Thoracic aorta (tissue), 2 donors: ENCODE results near the gene C1orf52. TPM values are rescaled to one million over a fixed set of nuclear protein-coding genes. Genes with fewer than 3 reads are reported as not detected.
"Not testable (repeated sequence)": the region's sequence is repeated elsewhere in the genome, so short reads cannot be mapped to it uniquely, and the experiment has no call there.

Experiments used
- ATAC-seq: fragments of 150-250 bp; one replicate; pipeline ENCODE4 v1.8.0; 2017; ENCODE audit warnings: low read depth; ENCODE audit not compliant: insufficient number of reproducible peaks, low FRiP score
- DNase-seq: peaks from one replicate; pipeline ENCODE4 v3.0.0-alpha.2; 2020; ENCODE audit warnings: low spot score
- H3K27ac ChIP-seq, 2 donors: fragments of 200-600 bp; sonication (generic); 1 replicate in 1 of 2; 2 replicates in 1 of 2; pipeline ENCODE4 v1.5.1; 2016; ENCODE audit warnings: mild to moderate bottlenecking in 2 of 2, moderate library complexity in 2 of 2
- H3K27me3 ChIP-seq: fragments of 200-600 bp; sonication (generic); replicated peaks from 2 replicates; pipeline ENCODE4 v1.6.0; 2016; ENCODE audit warnings: mild to moderate bottlenecking; ENCODE audit not compliant: insufficient read depth
- H3K36me3 ChIP-seq: fragments of 200-600 bp; sonication (generic); one replicate; pipeline ENCODE4 v1.5.1; 2016
- H3K4me1 ChIP-seq, 2 donors: fragments of 200-600 bp; sonication (generic); 1 replicate in 1 of 2; 2 replicates in 1 of 2; pipeline versions ENCODE4 v1.5.1 to v1.6.0; 2016; ENCODE audit warnings: low read depth in 2 of 2, mild to moderate bottlenecking in 1 of 2; ENCODE audit not compliant: control insufficient read depth in 1 of 2
- H3K4me3 ChIP-seq: fragments of 200-600 bp; sonication (generic); 2 replicates; pipeline ENCODE4 v1.5.1; 2016; ENCODE audit warnings: mild to moderate bottlenecking
- H3K9me3 ChIP-seq: fragments of 200-600 bp; sonication (generic); 2 replicates; pipeline ENCODE4 v1.5.1; 2016
- CTCF ChIP-seq: fragments of 200-600 bp; sonication (generic); IDR thresholded peaks from one replicate; pipeline ENCODE4 v1.5.1; 2019; ENCODE audit warnings: antibody characterized with exemption
- total RNA-seq, 2 donors: library from RNA; depleted of rRNA; stranded (reverse); fragments of >200 nt; gene quantifications; one replicate each; pipeline versions ENCODE4 v1.1.0 to v1.2.3, GENCODE V29; 2016

C1orf52 gene
- total RNA-seq, 2 donors from 2014 or later, result 20.7 to 28.7 TPM

GRCh38 chr1:85264150-85264549 lies 4.7 kb upstream of the C1orf52 start:
- no peak overlapping the region for H3K27ac ChIP-seq
- TF ChIP-seq CTCF, result no peak
- no peak overlapping the region for H3K4me3 ChIP-seq
- DNase-seq, result no peak
- H3K9me3 ChIP-seq, result no peaks in the 10 kb centered on the region
- no peak for ATAC-seq
- H3K27me3 ChIP-seq, result no peaks in the 10 kb centered on the region
- peaks cover 3 to 6% of the 10 kb centered on the region in 2 donors for H3K4me1 ChIP-seq
- peaks cover 13% of the 10 kb centered on the region for H3K36me3 ChIP-seq

- ATAC-seq (no peak), DNase-seq (no peak)
Measured at GRCh38 chr1:85262985-85263384, 3.5 kb upstream of the C1orf52 start.

GRCh38 chr1:85259912-85260274 lies 431 bp upstream of the C1orf52 start:
- DNase-seq (no peak), ATAC-seq (peak; percentile 80)
- Histone ChIP-seq H3K27me3 (no peaks in the 10 kb centered on the region), H3K9me3 (no peaks in the 10 kb centered on the region), H3K36me3 (peaks cover 6% of the 10 kb centered on the region), H3K4me3 (peak overlapping the region; percentile 98), H3K4me1 (peaks cover 22 to 25% of the 10 kb centered on the region in 2 donors), H3K27ac (peak overlapping the region; percentile 79)
- TF ChIP-seq CTCF, result peak; percentile 9

More at GRCh38 chr1:85262985-85263384, 3.5 kb upstream of the C1orf52 start:
- Histone ChIP-seq H3K4me3 (no peak overlapping the region), H3K27ac (no peak overlapping the region), H3K27me3 (no peaks in the 10 kb centered on the region), H3K4me1 (peaks cover 9 to 13% of the 10 kb centered on the region in 2 donors), H3K9me3 (no peaks in the 10 kb centered on the region), H3K36me3 (peaks cover 7% of the 10 kb centered on the region)
- no peak for TF ChIP-seq CTCF

GRCh38 chr1:85258536-85259117 lies 835 bp downstream of the C1orf52 start:
- H3K36me3 ChIP-seq, result peaks cover 6% of the 10 kb centered on the region
- no peaks in the 10 kb centered on the region for H3K9me3 ChIP-seq
- TF ChIP-seq CTCF, result no peak
- H3K27me3 ChIP-seq, result no peaks in the 10 kb centered on the region
- no peak for DNase-seq
- peak overlapping the region in 1 of 2 donors; percentile 79 for H3K27ac ChIP-seq
- ATAC-seq, result no peak
- H3K4me3 ChIP-seq, result peak overlapping the region; percentile 98
- peaks cover 24 to 29% of the 10 kb centered on the region in 2 donors for H3K4me1 ChIP-seq

GRCh38 chr1:85249042-85249441 lies 10.4 kb downstream of the C1orf52 start:
- not testable (repeated sequence) for H3K36me3 ChIP-seq, H3K27me3 ChIP-seq, H3K4me3 ChIP-seq, DNase-seq, H3K9me3 ChIP-seq, H3K27ac ChIP-seq, ATAC-seq
- peaks cover 5 to 14% of the 10 kb centered on the region in 2 donors for H3K4me1 ChIP-seq

GRCh38 chr1:85245891-85246290 lies 13.6 kb downstream of the C1orf52 start:
- TF ChIP-seq CTCF, result no peak
- Histone ChIP-seq H3K4me3 (no peak overlapping the region), H3K4me1 (peaks cover 9 to 30% of the 10 kb centered on the region in 2 donors), H3K27ac (no peak overlapping the region), H3K27me3 (no peaks in the 10 kb centered on the region), H3K9me3 (no peaks in the 10 kb centered on the region), H3K36me3 (no peaks in the 10 kb centered on the region)
- DNase-seq, result no peak
- no peak for ATAC-seq
